ENCODE measurements around the gene TMEM82. TPM values are rescaled to one million over a fixed set of nuclear protein-coding genes. Genes with fewer than 3 reads are reported as not detected.

Gene TMEM82
- total RNA-seq, 4 donors from 2014 or later = not detected

GRCh38 chr1:15728937-15729657 is 13.2 kb upstream of the TMEM82 start:
- H3K36me3 ChIP-seq = peaks cover 63 to 100% (median 91%) of the 10 kb centered on the region in 3 donors
- intact Hi-C loops (cut with DNase I) = no loop called here

GRCh38 chr1:15730423-15730822 is 11.9 kb upstream of the TMEM82 start:
- no peaks in the 10 kb centered on the region for H3K27me3 ChIP-seq
- no peak overlapping the region for H3K27ac ChIP-seq
- H3K4me3 ChIP-seq = no peak overlapping the region
- no peak for DNase-seq
- no peaks in the 10 kb centered on the region for H3K9me3 ChIP-seq
- WGBS, 2 donors = 83 to 86% methylated on average over 1 to 8 of the region's 16 CpGs
- intact Hi-C loops (cut with DNase I) = no loop called here
- no peak for TF ChIP-seq CTCF (IDR thresholded peaks at IDR 0.05)
- no peak for TF ChIP-seq POLR2A (IDR thresholded peaks at IDR 0.05)
- peaks cover 7 to 30% (median 17%) of the 10 kb centered on the region in 3 donors for H3K4me1 ChIP-seq
- H3K36me3 ChIP-seq = peaks cover 72 to 99% (median 84%) of the 10 kb centered on the region in 3 donors

More at GRCh38 chr1:15728937-15729657, 13.2 kb upstream of the TMEM82 start:
- no peak overlapping the region for H3K4me3 ChIP-seq
- TF ChIP-seq POLR2A (IDR thresholded peaks at IDR 0.05) (no peak), CTCF (IDR thresholded peaks at IDR 0.05) (no peak)
- no peaks in the 10 kb centered on the region for H3K9me3 ChIP-seq
- 73 to 85% methylated on average over 3 to 8 of the region's 22 CpGs for WGBS, 2 donors
- H3K4me1 ChIP-seq = peaks cover 0 to 17% (median 10%) of the 10 kb centered on the region in 3 donors
- no peaks in the 10 kb centered on the region for H3K27me3 ChIP-seq
- no peak for DNase-seq
- H3K27ac ChIP-seq = peak overlapping the region in 1 of 4 donors; percentile 20

GRCh38 chr1:15730936-15731335 is 11.4 kb upstream of the TMEM82 start:
- no peak for DNase-seq
- intact Hi-C loops (cut with DNase I) = no loop called here

GRCh38 chr1:15731735-15732685 is 10.3 kb upstream of the TMEM82 start:
- no peak for DNase-seq
- Histone ChIP-seq H3K27ac (no peak overlapping the region), H3K4me1 (peaks cover 23 to 46% (median 32%) of the 10 kb centered on the region in 3 donors), H3K4me3 (no peak overlapping the region), H3K9me3 (no peaks in the 10 kb centered on the region), H3K36me3 (peaks cover 64 to 83% (median 72%) of the 10 kb centered on the region in 3 donors), H3K27me3 (no peaks in the 10 kb centered on the region)
- 94 to 97% methylated on average over 7 of the region's 39 CpGs for WGBS, 2 donors
- intact Hi-C loops (cut with DNase I) = no loop called here
- TF ChIP-seq POLR2A (IDR thresholded peaks at IDR 0.05) (no peak), CTCF (IDR thresholded peaks at IDR 0.05) (no peak)

More at GRCh38 chr1:15730936-15731335, 11.4 kb upstream of the TMEM82 start:
- Histone ChIP-seq H3K36me3 (peaks cover 72 to 94% (median 80%) of the 10 kb centered on the region in 3 donors), H3K9me3 (no peaks in the 10 kb centered on the region), H3K4me1 (peaks cover 13 to 36% (median 22%) of the 10 kb centered on the region in 3 donors), H3K27ac (no peak overlapping the region), H3K27me3 (no peaks in the 10 kb centered on the region), H3K4me3 (no peak overlapping the region)
- WGBS, 2 donors = 100% methylated on average over 2 of the region's 16 CpGs; no CpG with 5 or more reads in 1 of the 2 donors
- TF ChIP-seq CTCF (IDR thresholded peaks at IDR 0.05) = no peak
- TF ChIP-seq POLR2A (IDR thresholded peaks at IDR 0.05) = no peak

All from esophagus squamous epithelium (tissue), 5 donors.